Natural killer cell (primary cell): ENCODE data around the gene TAF12. TPM values are rescaled to one million over a fixed set of nuclear protein-coding genes. Genes with fewer than 3 reads are reported as not detected.

Experiments
- ATAC-seq, 3 donors: fragments of 150-1000 bp in 2 of 3; fragments of 200-7000 bp in 1 of 3; cut with Tn5 transposase; 1 replicate in 1 of 3; 2 replicates in 2 of 3; pipeline ENCODE4 v1.10.0; 2021; ENCODE audit warnings: mild to moderate bottlenecking in 2 of 3, moderate library complexity in 2 of 3
- DNase-seq, 2 donors: peaks; one replicate each; pipeline versions ENCODE4 v3.0.0 to v3.0.0-alpha.2; 2013 to 2021; ENCODE audit warnings: mixed read lengths in 1 of 2
- H3K27ac ChIP-seq: one replicate; pipeline ENCODE4 v1.5.1; 2013; ENCODE audit warnings: mild to moderate bottlenecking, low read length
- H3K27me3 ChIP-seq: one replicate; pipeline ENCODE4 v1.6.1; 2013; ENCODE audit warnings: low read length; ENCODE audit not compliant: control insufficient read depth, insufficient read depth
- H3K36me3 ChIP-seq: one replicate; pipeline ENCODE4 v1.6.1; 2013; ENCODE audit warnings: low read length; ENCODE audit not compliant: control insufficient read depth, insufficient read depth
- H3K4me1 ChIP-seq: one replicate; pipeline ENCODE4 v1.6.1; 2013; ENCODE audit warnings: low read length; ENCODE audit not compliant: control insufficient read depth, insufficient read depth
- H3K4me3 ChIP-seq: one replicate; pipeline ENCODE4 v1.5.1; 2013; ENCODE audit warnings: low read length
- H3K9me3 ChIP-seq: one replicate; pipeline ENCODE4 v1.6.1; 2013; ENCODE audit warnings: low read length; ENCODE audit not compliant: control insufficient read depth, insufficient read depth
- H3K27ac Mint-ChIP-seq, 2 donors: one replicate each; pipeline ENCODE4 v1.8.0; 2022; ENCODE audit warnings: mild to moderate bottlenecking in 2 of 2, mixed read lengths in 2 of 2, moderate library complexity in 1 of 2
- H3K27me3 Mint-ChIP-seq, 2 donors: one replicate each; pipeline ENCODE4 v1.8.0; 2022; ENCODE audit warnings: low read depth in 2 of 2, mixed read lengths in 2 of 2
- H3K36me3 Mint-ChIP-seq: one replicate; pipeline ENCODE4 v1.8.0; 2022; ENCODE audit warnings: mixed read lengths
- H3K4me1 Mint-ChIP-seq, 2 donors: one replicate each; pipeline ENCODE4 v1.8.0; 2022; ENCODE audit warnings: mixed read lengths in 2 of 2
- H3K4me3 Mint-ChIP-seq: one replicate; pipeline ENCODE4 v1.8.0; 2022; ENCODE audit warnings: mild to moderate bottlenecking, moderate library complexity, mixed read lengths
- H3K9me3 Mint-ChIP-seq, 2 donors: one replicate each; pipeline ENCODE4 v1.8.0; 2022; ENCODE audit warnings: mixed read lengths in 2 of 2
- CTCF ChIP-seq: fragments of 200-600 bp; IDR thresholded peaks from one replicate; pipeline ENCODE4 v1.8.0; 2022; ENCODE audit warnings: antibody characterized with exemption
- WGBS: methylation state at CpG from one replicate; pipeline ENCODE4 v1.1.7; 2013; ENCODE audit warnings: missing lambda C conversion rate; ENCODE audit not compliant: insufficient coverage; 5-methylcytosine and 5-hydroxymethylcytosine counted together
- intact Hi-C: fragments of 100-400 bp; cut with micrococcal nuclease; formaldehyde crosslinking; loops from one replicate; pipeline ENCODE4 v1.14.2; 2022
- total RNA-seq, 4 donors: library from RNA; stranded (reverse); fragments of 120-200 nt in 1 of 4; gene quantifications; one replicate each; pipeline versions ENCODE4 v1.2.3 to v1.2.4, GENCODE V29; 2013 to 2022

The TAF12 gene
- total RNA-seq, 3 donors from 2014 or later (not counting 1 experiment from before 2014, with no cell fraction given): 17.9 to 23.8 (median 23.1) TPM

GRCh38 chr1:28668956-28669723, 26.3 kb upstream of the TAF12 start:
- Histone ChIP-seq H3K4me1 (peaks cover 22% of the 10 kb centered on the region), H3K9me3 (no peaks in the 10 kb centered on the region), H3K27me3 (no peaks in the 10 kb centered on the region), H3K4me3 (peak overlapping the region; percentile 94), H3K27ac (peak overlapping the region; percentile 94), H3K36me3 (no peaks in the 10 kb centered on the region)
- no peak for TF ChIP-seq CTCF
- under 1% methylated on average over 63 of the region's 63 CpGs for WGBS
- DNase-seq (peak; percentile 48 to 86), ATAC-seq (peak; percentile 69 to 80 (median 74))
- Mint-ChIP-seq H3K27me3 (no peaks in the 10 kb centered on the region), H3K36me3 (no peaks in the 10 kb centered on the region), H3K4me1 (peaks cover 14 to 15% of the 10 kb centered on the region in 2 donors), H3K4me3 (peak overlapping the region; percentile 93), H3K27ac (peak overlapping the region; percentile 91 to 93), H3K9me3 (no peaks in the 10 kb centered on the region)
- intact Hi-C loops: loop anchor here (1.0 to 2.0 kb wide), 3 partner anchors 21 to 68 kb away; partner anchors contain the start of genes RNU11, TAF12 and YTHDF2

GRCh38 chr1:28668191-28668955, 25.5 kb upstream of the TAF12 start, which contains the start of gene GMEB1:
GMEB1 (plus strand) TSS chr1:28668784; CDS start chr1:28683613, 14,829 bp downstream.
- H3K4me3 ChIP-seq: peak within 1 kb of the TSS; percentile 94
- peak within 1 kb of the TSS; percentile 91 to 97 for H3K27ac Mint-ChIP-seq
- peak within 1 kb of the TSS; percentile 97 for H3K27ac ChIP-seq
- DNase-seq: peak; percentile 85 to 91
- peaks cover 22% of the 10 kb centered on the region for H3K4me1 ChIP-seq
- no peaks in the 10 kb centered on the region for H3K27me3 ChIP-seq
- no peak for TF ChIP-seq CTCF
- H3K4me3 Mint-ChIP-seq: peak within 1 kb of the TSS; percentile 93
- intact Hi-C loops: loop anchor here (1.0 to 2.0 kb wide), 3 partner anchors 20 to 68 kb away; partner anchors contain the start of genes RNU11, TAF12 and YTHDF2
- ATAC-seq: peak; percentile 66 to 83 (median 78)
- H3K4me1 Mint-ChIP-seq: peaks cover 14 to 15% of the 10 kb centered on the region in 2 donors
- no peaks in the 10 kb centered on the region for H3K36me3 Mint-ChIP-seq
- H3K36me3 ChIP-seq: no peaks in the 10 kb centered on the region
- H3K9me3 ChIP-seq: no peaks in the 10 kb centered on the region
- H3K27me3 Mint-ChIP-seq: no peaks in the 10 kb centered on the region
- WGBS: 2% methylated on average over 41 of the region's 57 CpGs
- H3K9me3 Mint-ChIP-seq: no peaks in the 10 kb centered on the region

GRCh38 chr1:28666806-28667205, 23.9 kb upstream of the TAF12 start:
- 97% methylated on average over 9 of the region's 12 CpGs for WGBS
- Histone ChIP-seq H3K4me1 (peaks cover 22% of the 10 kb centered on the region), H3K4me3 (no peak overlapping the region), H3K9me3 (no peaks in the 10 kb centered on the region), H3K36me3 (no peaks in the 10 kb centered on the region), H3K27ac (no peak overlapping the region), H3K27me3 (no peaks in the 10 kb centered on the region)
- Mint-ChIP-seq H3K36me3 (no peaks in the 10 kb centered on the region), H3K4me1 (peaks cover 14 to 15% of the 10 kb centered on the region in 2 donors), H3K27ac (peak overlapping the region; percentile 38 to 70), H3K9me3 (no peaks in the 10 kb centered on the region), H3K27me3 (no peaks in the 10 kb centered on the region), H3K4me3 (peak overlapping the region; percentile 62)
- TF ChIP-seq CTCF: no peak
- DNase-seq: no peak
- intact Hi-C loops: no loop called here
- ATAC-seq: no peak
